Liver (tissue), 3 donors: ENCODE results near the gene PPP2R5C.

Experiments used
- TAF1 ChIP-seq: conservative IDR thresholded peaks from 2 replicates; pipeline ENCODE4 v1.6.1; 2016; ENCODE audit warnings: antibody characterized with exemption, mild to moderate bottlenecking
- TF ChIP-seq, protein P1 (sequence below): fragments of 150-350 bp; IDR thresholded peaks from 2 replicates; pipeline ENCODE4 v1.5.1; 2017; ENCODE audit warnings: improper control_type of control experiment, low read depth, low read length; ENCODE audit not compliant: missing input control
- donor health status: healthy.
- donor health status: healthy.

DNA sequence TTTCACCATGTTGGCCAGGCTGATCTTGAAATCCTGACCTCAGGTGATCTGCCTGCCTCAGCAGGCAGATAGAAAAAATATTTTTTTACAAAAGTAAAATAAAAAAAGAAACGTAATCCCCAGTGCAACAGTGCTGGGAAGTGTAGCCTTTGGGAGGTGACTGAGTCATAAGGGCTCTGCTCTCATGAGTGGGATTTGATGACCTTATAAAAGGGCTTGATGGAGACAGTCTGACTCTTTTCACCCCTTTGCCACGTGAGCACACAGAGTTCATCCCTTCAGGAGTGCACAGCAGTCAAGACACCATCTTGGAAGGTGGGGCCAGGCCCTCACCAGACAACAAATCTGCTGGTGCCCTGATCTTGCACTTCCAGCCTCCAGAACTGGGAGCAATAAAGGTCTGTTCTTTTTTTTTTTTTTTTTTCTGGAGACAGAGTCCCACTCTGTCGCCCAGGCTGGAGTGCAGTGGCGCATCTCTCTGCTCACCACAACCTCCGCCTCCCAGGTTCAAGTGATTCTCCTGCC, 178.2 kb downstream of the PPP2R5C start:
- TF ChIP-seq, protein P1, sequence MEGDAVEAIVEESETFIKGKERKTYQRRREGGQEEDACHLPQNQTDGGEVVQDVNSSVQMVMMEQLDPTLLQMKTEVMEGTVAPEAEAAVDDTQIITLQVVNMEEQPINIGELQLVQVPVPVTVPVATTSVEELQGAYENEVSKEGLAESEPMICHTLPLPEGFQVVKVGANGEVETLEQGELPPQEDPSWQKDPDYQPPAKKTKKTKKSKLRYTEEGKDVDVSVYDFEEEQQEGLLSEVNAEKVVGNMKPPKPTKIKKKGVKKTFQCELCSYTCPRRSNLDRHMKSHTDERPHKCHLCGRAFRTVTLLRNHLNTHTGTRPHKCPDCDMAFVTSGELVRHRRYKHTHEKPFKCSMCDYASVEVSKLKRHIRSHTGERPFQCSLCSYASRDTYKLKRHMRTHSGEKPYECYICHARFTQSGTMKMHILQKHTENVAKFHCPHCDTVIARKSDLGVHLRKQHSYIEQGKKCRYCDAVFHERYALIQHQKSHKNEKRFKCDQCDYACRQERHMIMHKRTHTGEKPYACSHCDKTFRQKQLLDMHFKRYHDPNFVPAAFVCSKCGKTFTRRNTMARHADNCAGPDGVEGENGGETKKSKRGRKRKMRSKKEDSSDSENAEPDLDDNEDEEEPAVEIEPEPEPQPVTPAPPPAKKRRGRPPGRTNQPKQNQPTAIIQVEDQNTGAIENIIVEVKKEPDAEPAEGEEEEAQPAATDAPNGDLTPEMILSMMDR, result no peak
- no peak for TF ChIP-seq TAF1
